Activated CD4-positive, alpha-beta T cell treated with anti-CD3 and anti-CD28 coated beads, Interleukin-2, amount 50 U/mL, for 24 hours (primary cell): ENCODE data around the gene PIGQ.

Source experiments
- DNase-seq, 2 donors: peaks; one replicate each; pipeline ENCODE4 v3.0.0-alpha.2; 2020; ENCODE audit warnings: low read depth in 1 of 2, low spot score in 1 of 2

PIGQ gene

GRCh38 chr16:569445-570254 lies at the start of gene PIGQ:
PIGQ (plus strand) TSS chr16:569968; CDS start chr16:574075, 4,107 bp downstream.
- peak; percentile 49 to 52 for DNase-seq

GRCh38 chr16:520847-521246 lies 48.9 kb upstream of the PIGQ start:
- no peak for DNase-seq

- DNase-seq = no peak
These were observed 48.2 kb upstream of the PIGQ start for GRCh38 chr16:521381-522210.

- no peak for DNase-seq
These were observed 47.3 kb upstream of the PIGQ start for GRCh38 chr16:522320-523096.

- no peak for DNase-seq
These were observed 46.5 kb upstream of the PIGQ start for GRCh38 chr16:523097-523741.

- DNase-seq = no peak
These were observed 45.3 kb upstream of the PIGQ start for GRCh38 chr16:524274-525040.

- DNase-seq = no peak
These were observed 44.6 kb upstream of the PIGQ start for GRCh38 chr16:525123-525519.

- peak; percentile 52 to 82 for DNase-seq
These were observed 44.1 kb upstream of the PIGQ start for GRCh38 chr16:525520-526180.

GRCh38 chr16:526181-527014 lies 43.4 kb upstream of the PIGQ start:
- peak in 1 of 2 donors; percentile 36 for DNase-seq

GRCh38 chr16:527015-527903 lies 42.5 kb upstream of the PIGQ start, which contains the start of gene CAPN15:
CAPN15 (plus strand) TSS chr16:527712; CDS start chr16:546839, 19,127 bp downstream.
- peak; percentile 80 to 81 for DNase-seq

- peak; percentile 15 to 30 for DNase-seq
These were observed 41.4 kb upstream of the PIGQ start for GRCh38 chr16:528111-529011.

GRCh38 chr16:529012-529575 lies 40.7 kb upstream of the PIGQ start:
- DNase-seq = no peak

GRCh38 chr16:530111-530817 lies 39.5 kb upstream of the PIGQ start:
- DNase-seq = no peak

GRCh38 chr16:531494-532125 lies 38.2 kb upstream of the PIGQ start:
- DNase-seq = no peak
